GM21723 (cell line): Measurements from ENCODE around the gene UGT1A9.

ENCODE experiments used
- ATAC-seq: cut with Tn5 transposase; IDR thresholded peaks from one replicate; pipeline ENCODE4 v1.9.1; 2021; ENCODE audit warnings: mild to moderate bottlenecking, moderate library complexity; ENCODE audit not compliant: unreplicated experiment

Gene UGT1A9

GRCh38 chr2:233758141-233758540 lies 86.4 kb downstream of the UGT1A9 start:
- ATAC-seq, result no peak

DNA sequence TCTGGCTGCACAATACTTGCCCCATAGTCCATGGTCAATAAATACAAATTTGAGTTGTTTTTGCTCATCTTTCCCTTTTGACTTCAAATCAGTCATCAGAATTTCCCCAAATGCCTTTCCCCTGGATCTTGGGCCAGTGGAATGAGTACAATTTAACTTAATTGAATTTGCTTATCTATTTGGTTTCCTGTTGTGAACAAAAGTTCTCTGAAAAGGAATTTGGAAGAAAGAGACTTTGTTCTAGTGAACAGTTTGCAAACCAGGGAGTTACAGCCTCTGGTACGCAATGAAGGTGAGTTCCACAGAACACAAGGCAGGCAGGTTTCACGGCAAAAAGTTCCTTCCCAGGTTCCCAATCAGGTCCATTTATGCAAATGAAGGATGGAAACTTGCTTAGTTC lies 87.2 kb downstream of the UGT1A9 start:
- no peak for ATAC-seq

- ATAC-seq, result no peak
Measured at GRCh38 chr2:233760043-233760442, 88.3 kb downstream of the UGT1A9 start, which contains the start of gene UGT1A1. TSS of gene UGT1A1 (plus strand) at chr2:233760270. CDS start at chr2:233760288, 18 bp downstream.

DNA sequence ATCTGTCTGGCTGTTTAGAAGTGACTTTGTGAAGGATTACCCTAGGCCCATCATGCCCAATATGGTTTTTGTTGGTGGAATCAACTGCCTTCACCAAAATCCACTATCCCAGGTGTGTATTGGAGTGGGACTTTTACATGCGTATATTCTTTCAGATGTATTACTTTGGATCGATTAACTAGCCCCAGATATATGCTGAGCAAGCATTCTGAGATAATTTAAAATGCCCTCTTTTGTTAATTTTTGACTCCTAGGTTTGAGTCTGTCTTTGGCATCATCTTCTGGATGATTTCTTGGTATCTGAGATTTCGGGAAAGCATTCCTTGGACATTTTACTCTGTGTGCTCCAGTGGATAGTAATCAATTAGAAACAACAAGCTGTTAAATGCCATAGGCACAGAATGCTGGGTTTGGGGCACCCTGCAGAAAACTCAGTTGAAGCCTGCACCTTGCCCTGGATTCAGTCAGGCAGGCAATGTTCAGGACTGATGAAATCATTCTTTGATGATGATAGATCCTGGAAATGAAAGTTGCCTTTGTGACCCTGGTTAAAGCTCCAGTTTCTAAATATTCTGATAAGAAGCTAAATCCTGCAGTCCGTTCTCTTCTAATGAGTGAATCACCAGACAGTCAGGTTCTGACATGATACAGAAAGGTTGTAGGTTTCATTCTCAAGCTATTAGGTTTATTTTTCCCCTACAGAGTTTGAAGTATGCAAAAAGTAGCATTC lies 89.5 kb downstream of the UGT1A9 start:
- ATAC-seq, result no peak

DNA sequence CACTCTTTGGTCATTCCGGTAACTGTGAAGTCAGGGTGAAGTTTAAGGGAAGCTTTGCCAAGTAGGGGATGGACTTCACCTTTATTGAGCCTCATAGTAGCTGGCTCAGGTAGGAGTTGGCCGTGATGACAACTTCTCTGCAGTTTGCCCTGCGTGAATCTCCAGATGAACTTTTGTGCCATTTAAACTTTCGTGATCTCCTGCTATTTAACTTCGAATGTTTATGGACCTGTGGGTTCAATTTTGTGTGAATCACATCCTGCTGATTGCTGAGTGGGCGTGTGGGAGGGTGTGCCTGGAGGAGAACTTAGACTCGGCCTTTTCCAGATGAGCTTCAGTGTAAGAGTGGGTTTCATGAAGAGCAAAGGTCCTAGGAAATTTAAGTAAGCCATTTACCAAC lies 92.6 kb downstream of the UGT1A9 start:
- no peak for ATAC-seq

- no peak for ATAC-seq
Measured at GRCh38 chr2:233764761-233765160, 93.1 kb downstream of the UGT1A9 start.

DNA sequence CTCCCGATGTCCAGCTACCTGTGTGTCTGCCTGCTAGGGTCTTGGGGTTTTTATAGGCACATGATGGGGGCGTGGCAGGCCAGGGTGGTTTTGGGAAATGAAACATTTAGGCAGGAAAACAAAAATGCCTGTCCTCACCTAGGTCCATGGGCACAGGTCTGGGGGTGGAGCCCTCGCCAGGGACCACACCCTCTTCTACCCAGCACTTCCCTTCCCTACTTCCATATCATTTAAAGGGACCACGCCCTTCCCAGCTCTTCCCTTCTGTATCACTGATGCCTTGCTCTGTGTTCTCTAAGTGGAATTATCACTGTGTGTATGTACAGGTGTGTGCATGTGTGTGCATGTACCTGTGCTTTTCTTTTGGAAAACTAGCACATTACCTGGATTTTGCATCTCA lies 94.7 kb downstream of the UGT1A9 start:
- ATAC-seq, result no peak

GRCh38 chr2:233768076-233768475 lies 96.4 kb downstream of the UGT1A9 start:
- no peak for ATAC-seq

GRCh38 chr2:233769260-233769659 lies 97.6 kb downstream of the UGT1A9 start:
- no peak for ATAC-seq

DNA sequence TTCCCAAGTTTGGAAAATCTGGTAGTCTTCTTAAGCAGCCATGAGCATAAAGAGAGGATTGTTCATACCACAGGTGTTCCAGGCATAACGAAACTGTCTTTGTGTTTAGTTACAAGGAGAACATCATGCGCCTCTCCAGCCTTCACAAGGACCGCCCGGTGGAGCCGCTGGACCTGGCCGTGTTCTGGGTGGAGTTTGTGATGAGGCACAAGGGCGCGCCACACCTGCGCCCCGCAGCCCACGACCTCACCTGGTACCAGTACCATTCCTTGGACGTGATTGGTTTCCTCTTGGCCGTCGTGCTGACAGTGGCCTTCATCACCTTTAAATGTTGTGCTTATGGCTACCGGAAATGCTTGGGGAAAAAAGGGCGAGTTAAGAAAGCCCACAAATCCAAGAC lies 100.5 kb downstream of the UGT1A9 start:
- ATAC-seq, result no peak

GRCh38 chr2:233772583-233772982 lies 100.9 kb downstream of the UGT1A9 start:
- ATAC-seq, result no peak

DNA sequence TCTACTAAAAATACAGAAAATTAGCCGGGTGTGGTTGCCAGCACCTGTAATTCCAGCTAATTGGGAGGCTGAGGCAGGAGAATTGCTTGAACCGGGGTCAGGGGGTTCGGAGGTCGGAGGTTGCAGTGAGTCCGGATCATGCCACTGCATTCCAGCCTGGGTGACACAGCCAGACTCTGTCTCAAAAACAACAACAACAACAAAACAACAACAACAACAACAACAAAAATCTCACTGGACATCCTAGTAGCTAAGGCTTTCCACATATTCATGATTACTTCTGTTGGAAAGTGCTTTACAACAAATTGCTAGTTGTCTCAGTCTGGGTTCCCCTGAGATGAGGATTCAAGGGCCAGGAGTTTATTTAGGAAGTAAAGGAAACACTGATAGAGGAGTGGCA lies 102.2 kb downstream of the UGT1A9 start:
- ATAC-seq, result no peak

DNA sequence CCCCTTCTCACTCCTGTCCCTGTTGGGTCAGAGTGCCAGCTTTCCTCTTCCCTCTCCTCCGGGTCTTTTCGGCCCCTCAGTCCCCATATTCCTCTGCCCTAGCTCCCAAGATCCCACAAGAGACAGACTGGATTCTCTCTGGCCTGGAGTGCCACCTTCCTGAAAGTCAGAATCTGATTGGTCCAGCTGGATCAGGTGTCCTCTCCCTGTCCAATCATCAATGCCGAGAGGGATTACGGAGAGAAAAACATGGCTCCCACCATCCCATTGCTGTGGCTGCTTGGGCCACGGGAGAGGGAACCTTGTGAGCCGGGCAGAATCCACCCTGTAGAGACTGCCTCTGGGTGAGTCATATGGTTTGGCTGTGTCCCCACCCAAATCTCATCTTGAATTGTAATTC lies 103.7 kb downstream of the UGT1A9 start:
- no peak for ATAC-seq

GRCh38 chr2:233778030-233778429 lies 106.3 kb downstream of the UGT1A9 start, which contains the start of gene MROH2A:
TSS of gene MROH2A (plus strand) at chr2:233778330. CDS start at chr2:233779359, 1,029 bp downstream.
- ATAC-seq, result no peak

DNA sequence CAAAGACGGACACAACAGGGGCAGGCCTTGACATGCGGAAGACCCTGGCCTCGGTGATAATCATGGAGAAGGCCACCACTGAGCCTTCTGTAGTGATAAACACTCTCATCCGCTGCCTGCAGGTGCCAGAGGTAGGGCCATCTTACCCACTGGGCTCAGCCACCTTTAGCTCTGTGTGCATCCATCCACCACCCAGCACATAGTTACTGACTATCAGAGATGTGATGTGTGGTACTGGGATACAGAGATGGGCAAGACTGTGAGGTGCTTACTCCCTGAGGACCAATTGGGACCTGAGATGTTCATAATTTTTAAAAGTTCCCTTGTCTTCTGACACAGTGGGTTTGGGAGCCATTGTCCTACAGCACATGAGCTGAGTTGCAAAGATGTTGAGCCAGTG lies 108.0 kb downstream of the UGT1A9 start:
- ATAC-seq, result no peak

- ATAC-seq, result no peak
Measured at GRCh38 chr2:233780771-233781170, 109.1 kb downstream of the UGT1A9 start.

- ATAC-seq, result no peak
Measured at GRCh38 chr2:233789554-233789953, 117.9 kb downstream of the UGT1A9 start.

DNA sequence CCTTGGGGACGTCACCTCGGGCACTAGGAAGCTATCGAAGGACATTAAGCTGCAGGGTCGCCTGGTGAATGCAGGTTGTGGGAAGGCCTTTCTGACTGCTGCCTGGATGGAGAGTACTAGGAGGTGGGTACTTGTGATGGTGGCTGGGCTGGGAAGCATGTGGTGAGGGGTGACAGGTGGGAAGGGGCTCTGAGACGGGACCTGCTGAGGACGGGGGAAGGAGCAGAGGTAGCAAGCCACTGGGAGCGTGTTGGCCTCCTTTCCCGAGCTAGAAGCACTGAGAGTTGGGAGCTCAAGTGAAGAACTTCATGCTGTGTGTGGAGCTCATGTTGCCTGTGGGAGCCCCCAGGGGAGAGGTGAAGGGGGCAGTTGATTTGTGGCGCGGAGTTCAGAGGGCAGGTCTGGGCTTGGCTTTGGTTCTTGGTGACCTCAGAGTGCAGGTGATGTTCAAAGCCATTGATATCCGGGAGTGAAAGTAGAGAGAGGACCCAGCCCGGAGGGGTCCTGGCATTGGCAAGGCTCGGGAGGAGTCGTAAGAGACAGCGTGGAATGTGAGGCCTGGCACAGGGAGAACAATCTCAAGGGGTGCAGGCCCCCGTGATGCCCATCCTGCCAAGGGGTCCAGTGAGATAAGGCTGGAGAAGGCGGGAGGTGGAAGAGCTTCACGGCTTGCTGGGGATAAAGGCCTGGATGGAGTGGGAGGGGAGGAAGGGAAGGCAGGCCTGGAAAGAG lies 119.6 kb downstream of the UGT1A9 start:
- no peak for ATAC-seq

DNA sequence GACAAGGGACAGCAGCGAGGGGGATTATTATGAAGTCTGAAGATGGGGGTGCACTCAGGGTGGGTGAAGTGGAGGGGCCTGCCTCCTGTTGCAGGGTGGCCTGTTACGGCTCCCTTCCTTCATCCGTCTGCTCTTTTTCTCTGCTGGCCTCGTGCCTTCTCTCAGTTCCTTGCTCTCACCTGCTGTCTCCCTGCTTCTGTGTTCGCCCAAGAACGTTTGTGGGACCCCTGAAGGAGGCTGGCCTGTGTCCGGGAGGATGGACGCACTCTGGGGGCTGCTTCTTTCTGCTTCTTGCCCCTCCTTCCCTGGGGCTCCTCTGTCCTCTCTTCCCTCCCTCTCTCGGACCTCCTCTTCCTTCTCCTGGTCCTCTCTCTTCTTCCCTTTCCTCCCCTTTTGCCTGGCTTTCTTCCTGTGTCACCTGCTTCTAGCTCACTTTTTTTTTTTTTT lies 120.2 kb downstream of the UGT1A9 start:
- ATAC-seq, result no peak

DNA sequence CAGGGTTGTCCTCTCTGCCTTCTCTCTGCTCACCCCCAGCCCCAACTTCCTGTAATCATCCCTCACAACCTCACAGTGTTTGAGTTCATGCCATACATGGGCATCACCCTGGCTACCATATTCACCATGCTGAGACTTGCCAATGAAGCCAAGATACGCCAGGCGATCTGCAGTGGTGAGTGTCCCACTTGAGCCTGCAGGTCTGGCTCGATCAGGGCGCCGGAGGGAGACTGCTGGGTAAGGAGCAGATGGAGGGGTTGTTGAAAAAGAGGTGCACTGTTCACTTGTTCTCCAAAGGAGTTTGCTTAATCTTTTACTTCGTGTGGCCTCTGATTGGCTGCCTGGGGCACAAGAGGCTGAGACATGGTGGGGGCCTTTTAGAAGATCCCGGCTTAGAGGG lies 121.0 kb downstream of the UGT1A9 start:
- no peak for ATAC-seq

- no peak for ATAC-seq
Measured at GRCh38 chr2:233793465-233794127, 121.9 kb downstream of the UGT1A9 start.
